PC-3 (cell line): ENCODE data around the gene STK4. TPM values are rescaled to one million over a fixed set of nuclear protein-coding genes. Genes with fewer than 3 reads are reported as not detected.

ENCODE experiments used
- ATAC-seq: fragments of 200-7000 bp; cut with Tn5 transposase; 2 replicates; pipeline ENCODE4 v1.9.1; 2020; ENCODE audit warnings: mild to moderate bottlenecking, moderate library complexity
- BruUV-seq: library from RNA; stranded (reverse); fragments of 400-500 nt; replicated peaks from 2 replicates; lab custom pipeline; 2021; lab: Mats Ljungman, UMichigan
- CTCF ChIA-PET: fragments of 300-600 bp; sonication (Branson Sonifier 250); formaldehyde crosslinking; loops from one replicate; lab custom pipeline; 2022; ENCODE audit warnings: antibody characterized with exemption; lab: Charles Lee
- POLR2A ChIA-PET: fragments of 300-600 bp; sonication (Branson Sonifier 250); formaldehyde crosslinking; loops from one replicate; lab custom pipeline; 2022; ENCODE audit warnings: antibody characterized with exemption; ENCODE audit not compliant: unreplicated experiment; lab: Charles Lee
- DNase-seq: peaks from one replicate; pipeline ENCODE4 v3.0.0-alpha.2; 2015
- H2AFZ ChIP-seq: fragments of 300-600 bp; sonication (generic); 2 replicates; pipeline ENCODE4 v1.6.0; 2016; ENCODE audit warnings: antibody characterized with exemption, low read length
- H3F3A ChIP-seq: fragments of 300-600 bp; sonication (generic); one replicate; pipeline ENCODE4 v1.6.0; 2017; ENCODE audit warnings: antibody characterized with exemption, low read length, control low read depth, mild to moderate bottlenecking; ENCODE audit not compliant: unreplicated experiment
- H3K27ac ChIP-seq: fragments of 300-600 bp; sonication (generic); 2 replicates; pipeline ENCODE4 v1.5.1; 2016; ENCODE audit warnings: mild to moderate bottlenecking, low read length
- H3K27me3 ChIP-seq: fragments of 300-600 bp; sonication (generic); 2 replicates; pipeline ENCODE4 v1.6.1; 2016; ENCODE audit warnings: low read length, mixed read lengths
- H3K36me3 ChIP-seq: fragments of 300-600 bp; sonication (generic); 2 replicates; pipeline ENCODE4 v1.6.1; 2016; ENCODE audit warnings: low read depth, mixed run types, low read length, mixed read lengths
- H3K4me1 ChIP-seq: fragments of 300-600 bp; sonication (generic); 2 replicates; pipeline ENCODE4 v1.5.1; 2016; ENCODE audit warnings: low read length; ENCODE audit not compliant: insufficient read depth
- H3K4me2 ChIP-seq: fragments of 300-600 bp; sonication (generic); 2 replicates; pipeline ENCODE4 v1.6.0; 2016; ENCODE audit warnings: low read length
- H3K4me3 ChIP-seq: fragments of 300-600 bp; sonication (generic); 2 replicates; pipeline ENCODE4 v1.5.1; 2016; ENCODE audit warnings: mild to moderate bottlenecking, low read length, mixed read lengths
- H3K79me2 ChIP-seq: fragments of 300-600 bp; sonication (generic); 2 replicates; pipeline ENCODE4 v1.6.1; 2017; ENCODE audit warnings: low read length, mixed read lengths
- H3K9ac ChIP-seq: fragments of 300-600 bp; sonication (generic); 2 replicates; pipeline ENCODE4 v1.6.0; 2016; ENCODE audit warnings: mild to moderate bottlenecking, low read length
- H3K9me2 ChIP-seq: fragments of 300-600 bp; sonication (generic); replicated peaks from 2 replicates; pipeline ENCODE4 v1.6.1; 2016; ENCODE audit warnings: mixed run types, low read length, mixed read lengths
- H3K9me3 ChIP-seq: fragments of 300-600 bp; sonication (generic); 2 replicates; pipeline ENCODE4 v1.6.1; 2016; ENCODE audit warnings: low read length, mixed read lengths
- H4K20me1 ChIP-seq: fragments of 300-600 bp; sonication (generic); 2 replicates; pipeline ENCODE4 v1.6.1; 2016; ENCODE audit warnings: low read length, mixed read lengths
- EZH2 ChIP-seq: fragments of 300-600 bp; sonication (generic); IDR thresholded peaks from one replicate; pipeline ENCODE4 v1.6.1; 2017; ENCODE audit warnings: antibody characterized with exemption, mild to moderate bottlenecking, low read length; ENCODE audit not compliant: unreplicated experiment
- EZH2phosphoT487 ChIP-seq: fragments of 300-600 bp; sonication (generic); IDR thresholded peaks from 2 replicates; pipeline ENCODE4 v1.6.1; 2018; ENCODE audit warnings: mild to moderate bottlenecking, antibody characterized with exemption, low read length, borderline replicate concordance
- intact Hi-C: fragments of 100-400 bp; cut with micrococcal nuclease; formaldehyde crosslinking; loops from 2 replicates; pipeline ENCODE4 v1.9.0; 2023
- total RNA-seq: library from RNA; depleted of rRNA; stranded (reverse); fragments of >200 nt; gene quantifications from 2 replicates; pipeline ENCODE4 v1.2.3, GENCODE V29; 2014
- TF ChIP-seq, protein P1 (sequence below): fragments of 300-600 bp; sonication (generic); conservative IDR thresholded peaks from 2 replicates; pipeline ENCODE4 v1.5.1; 2017; ENCODE audit warnings: antibody characterized with exemption, low read depth, mild to moderate bottlenecking, low read length

Gene STK4
- total RNA-seq, 1 experiment from 2014 or later, result 18.6 TPM

GRCh38 chr20:45058168-45058850 lies 92.0 kb downstream of the STK4 start:
- Histone ChIP-seq H3K27ac (no peak overlapping the region), H3K9ac (no peak overlapping the region), H3K4me1 (peaks cover 49% of the 10 kb centered on the region), H2AFZ (no peak overlapping the region), H4K20me1 (no peaks in the 10 kb centered on the region), H3K27me3 (no peaks in the 10 kb centered on the region), H3K9me2 (no peaks in the 10 kb centered on the region), H3K4me2 (no peak overlapping the region), H3K79me2 (0 out of 2 replicates have a peak, but pooled peaks cover 4% of the 10 kb centered on the region), H3K9me3 (no peaks in the 10 kb centered on the region), H3K36me3 (no peaks in the 10 kb centered on the region), H3F3A (no peaks in the 10 kb centered on the region), H3K4me3 (no peak overlapping the region)
- intact Hi-C loops, result loop anchor here (2.0 kb wide), 1 partner anchor 14 kb away; no protein-coding TSS in a partner anchor
- BruUV-seq, result no TSS peak
- ChIA-PET CTCF (interaction anchor here (0.6 kb wide), 1 partner anchor 14 kb away, joined by 4 read pairs; no protein-coding TSS in a partner anchor), POLR2A (no interaction called here)
- TF ChIP-seq EZH2phosphoT487 (no peak), EZH2 (no peak)
- TF ChIP-seq, protein P1, sequence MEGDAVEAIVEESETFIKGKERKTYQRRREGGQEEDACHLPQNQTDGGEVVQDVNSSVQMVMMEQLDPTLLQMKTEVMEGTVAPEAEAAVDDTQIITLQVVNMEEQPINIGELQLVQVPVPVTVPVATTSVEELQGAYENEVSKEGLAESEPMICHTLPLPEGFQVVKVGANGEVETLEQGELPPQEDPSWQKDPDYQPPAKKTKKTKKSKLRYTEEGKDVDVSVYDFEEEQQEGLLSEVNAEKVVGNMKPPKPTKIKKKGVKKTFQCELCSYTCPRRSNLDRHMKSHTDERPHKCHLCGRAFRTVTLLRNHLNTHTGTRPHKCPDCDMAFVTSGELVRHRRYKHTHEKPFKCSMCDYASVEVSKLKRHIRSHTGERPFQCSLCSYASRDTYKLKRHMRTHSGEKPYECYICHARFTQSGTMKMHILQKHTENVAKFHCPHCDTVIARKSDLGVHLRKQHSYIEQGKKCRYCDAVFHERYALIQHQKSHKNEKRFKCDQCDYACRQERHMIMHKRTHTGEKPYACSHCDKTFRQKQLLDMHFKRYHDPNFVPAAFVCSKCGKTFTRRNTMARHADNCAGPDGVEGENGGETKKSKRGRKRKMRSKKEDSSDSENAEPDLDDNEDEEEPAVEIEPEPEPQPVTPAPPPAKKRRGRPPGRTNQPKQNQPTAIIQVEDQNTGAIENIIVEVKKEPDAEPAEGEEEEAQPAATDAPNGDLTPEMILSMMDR, result no peak
- DNase-seq, result no peak
- no peak for ATAC-seq

DNA sequence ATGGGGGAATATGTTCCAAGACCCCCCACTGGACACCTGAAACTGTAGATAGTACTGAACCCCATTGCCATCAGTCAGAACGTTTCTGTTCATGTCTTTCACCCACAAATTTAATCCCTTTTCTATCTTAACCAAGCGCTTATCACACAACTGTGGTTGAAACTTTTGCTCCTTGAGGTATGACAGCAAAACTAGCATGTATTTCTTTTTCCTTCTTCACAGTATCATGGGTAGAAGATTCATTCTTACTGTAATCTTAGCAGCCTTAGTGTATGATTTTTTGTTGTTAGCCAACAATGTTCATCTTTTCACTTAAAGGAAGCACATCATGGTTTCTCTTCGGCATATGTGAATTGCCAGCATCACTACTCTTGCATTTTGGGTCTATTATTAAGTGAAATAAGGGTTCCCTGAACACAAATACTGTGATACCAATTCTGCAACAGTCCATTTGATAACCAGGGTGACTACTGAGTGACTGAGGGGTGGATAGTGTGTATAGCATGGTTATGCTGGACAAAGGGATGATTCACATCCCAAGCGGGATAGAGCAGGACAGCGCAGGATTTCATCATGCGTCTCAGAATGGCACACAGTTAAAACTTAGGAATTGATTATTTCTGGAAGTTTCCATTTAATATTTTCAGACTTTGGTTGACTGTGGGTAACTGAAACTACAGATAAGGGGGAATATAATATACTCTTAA lies 92.9 kb downstream of the STK4 start:
- ChIA-PET CTCF (no interaction called here), POLR2A (no interaction called here)
- H3K27ac ChIP-seq, result 0 out of 2 replicates have a peak overlapping the region, but pooled peaks have one; percentile 7
- BruUV-seq, result TSS peak; percentile 44
- H3K9me3 ChIP-seq, result no peaks in the 10 kb centered on the region
- no peak for TF ChIP-seq EZH2
- no peak for TF ChIP-seq EZH2phosphoT487
- TF ChIP-seq, protein P1, result no peak
- no peak overlapping the region for H3K4me3 ChIP-seq
- no peaks in the 10 kb centered on the region for H3K9me2 ChIP-seq
- H3K79me2 ChIP-seq, result 0 out of 2 replicates have a peak, but pooled peaks cover 6% of the 10 kb centered on the region
- no peak overlapping the region for H3K9ac ChIP-seq
- DNase-seq, result peak; percentile 64
- H3K36me3 ChIP-seq, result no peaks in the 10 kb centered on the region
- peak; percentile 57 for ATAC-seq
- H3K27me3 ChIP-seq, result no peaks in the 10 kb centered on the region
- no peak overlapping the region for H2AFZ ChIP-seq
- H3F3A ChIP-seq, result no peaks in the 10 kb centered on the region
- intact Hi-C loops, result loop anchor here (2.0 kb wide), 1 partner anchor 14 kb away; no protein-coding TSS in a partner anchor
- no peak overlapping the region; the same call in 1 of the 2 replicates for H3K4me2 ChIP-seq
- H4K20me1 ChIP-seq, result no peaks in the 10 kb centered on the region
- H3K4me1 ChIP-seq, result peaks cover 49% of the 10 kb centered on the region
